LNCAP (cell line): Measurements from ENCODE around the gene DGKB.

Source experiments
- CTCF ChIP-seq: fragments of 450-650 bp; IDR thresholded peaks from 2 replicates; pipeline ENCODE4 v1.5.1; 2017; ENCODE audit warnings: mild to moderate bottlenecking

Gene DGKB

GRCh38 chr7:14495633-14496032 is 406.9 kb downstream of the DGKB start:
- TF ChIP-seq CTCF, result no peak

- TF ChIP-seq CTCF, result no peak
Measured at GRCh38 chr7:14487701-14488395, 414.7 kb downstream of the DGKB start.

GRCh38 chr7:14483663-14484062 is 418.9 kb downstream of the DGKB start:
- TF ChIP-seq CTCF, result no peak

- TF ChIP-seq CTCF, result no peak
Measured at GRCh38 chr7:14480281-14480680, 422.3 kb downstream of the DGKB start.

- no peak for TF ChIP-seq CTCF
Measured at GRCh38 chr7:14478834-14479510, 423.6 kb downstream of the DGKB start.

GRCh38 chr7:14457568-14458453 is 444.7 kb downstream of the DGKB start:
- TF ChIP-seq CTCF, result peak; percentile 82

- no peak for TF ChIP-seq CTCF
Measured at GRCh38 chr7:14449291-14449690, 453.3 kb downstream of the DGKB start.
